Right renal cortex interstitium (tissue), 3 donors: Measurements from ENCODE around the gene MACROD2. TPM values are rescaled to one million over a fixed set of nuclear protein-coding genes. Genes with fewer than 3 reads are reported as not detected.

Experiments used
- DNase-seq, 3 donors: peaks; one replicate each; pipeline ENCODE4 v3.0.0-alpha.2; 2013; ENCODE audit warnings: low read depth in 3 of 3, low spot score in 2 of 3
- polyA plus RNA-seq, 3 donors: library from polyadenylated mRNA; unstranded; fragments of 120-200 nt; gene quantifications; one replicate each; pipeline ENCODE4 v1.2.1, GENCODE V29; 2013; ENCODE audit not compliant: insufficient read length in 3 of 3

The MACROD2 gene
- polyA plus RNA-seq, 3 donors = 14.4 to 15.6 (median 14.5) TPM

DNA sequence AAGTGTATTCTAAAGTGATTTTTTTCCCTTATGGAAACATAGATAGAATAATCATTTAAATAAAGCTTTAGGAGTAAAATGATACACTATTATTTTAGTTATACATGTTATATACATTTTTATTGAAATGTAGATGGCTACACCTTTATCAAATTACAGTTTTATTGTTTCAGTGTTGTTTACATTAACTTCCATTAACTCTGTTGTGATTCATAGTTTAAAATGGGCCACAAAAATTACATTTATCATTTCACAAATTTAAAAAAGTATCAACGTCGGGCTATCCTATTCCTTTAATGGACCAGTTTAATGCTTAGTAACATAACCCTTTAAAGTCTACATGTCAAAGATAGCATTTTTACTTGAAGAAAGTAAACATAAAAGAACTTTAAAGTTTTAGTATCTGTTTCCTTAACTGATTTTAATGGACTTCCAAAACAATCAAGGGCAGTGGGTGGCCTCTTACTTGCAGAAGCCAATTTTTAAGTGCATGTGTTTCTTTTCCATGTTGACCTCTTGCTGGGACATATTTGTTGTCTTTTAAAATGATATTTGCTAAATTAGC, 389.9 kb downstream of the MACROD2 start:
- no peak for DNase-seq

DNA sequence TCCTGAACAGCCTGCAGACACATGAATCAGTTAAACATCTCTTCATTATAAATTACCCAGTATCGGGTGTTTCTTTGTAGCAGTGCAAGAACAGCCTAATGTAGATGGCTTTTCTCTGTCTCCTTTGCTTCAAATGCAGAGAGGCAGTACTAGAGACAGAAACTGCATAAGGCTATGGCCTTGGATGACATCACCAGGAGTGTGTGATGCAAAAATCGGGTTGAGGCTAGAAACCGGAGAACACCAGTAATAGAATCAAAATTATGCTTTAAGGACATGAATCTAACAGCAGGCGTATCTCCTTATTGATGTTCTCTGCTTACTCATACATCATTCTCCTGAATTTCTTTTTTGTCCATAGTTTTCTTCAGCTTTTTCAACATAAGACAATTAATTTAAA, 391.4 kb downstream of the MACROD2 start:
- DNase-seq = no peak

DNA sequence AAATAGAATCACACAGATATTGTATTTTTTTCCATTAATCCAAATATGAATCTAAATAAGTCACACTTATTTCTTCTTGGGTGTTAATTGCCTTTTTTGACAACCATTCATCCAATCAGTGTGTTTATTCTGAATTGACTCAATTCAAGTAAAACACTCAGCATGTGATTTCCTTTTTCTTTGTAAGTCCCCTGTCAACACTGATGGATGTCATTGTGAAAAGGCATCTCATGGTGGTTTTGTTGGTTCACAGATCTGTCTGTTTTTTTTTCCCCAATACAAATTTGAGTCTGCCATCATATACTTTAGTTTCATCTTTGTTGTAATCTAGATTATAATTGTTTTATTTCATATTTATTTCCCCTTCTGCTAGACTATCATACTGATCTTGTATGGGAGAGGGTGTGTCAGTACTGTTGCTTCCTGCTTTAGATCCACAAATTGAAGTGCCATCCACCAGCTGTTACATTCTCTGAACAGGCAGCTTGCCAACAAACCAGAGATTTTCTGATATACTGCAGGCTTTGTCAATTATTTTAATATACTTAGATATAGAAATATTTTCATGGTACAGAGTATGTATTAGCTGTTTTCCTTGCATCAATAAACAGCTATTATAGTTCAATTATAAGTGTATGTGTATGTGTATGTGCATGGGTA, 406.3 kb downstream of the MACROD2 start:
- no peak for DNase-seq

DNA sequence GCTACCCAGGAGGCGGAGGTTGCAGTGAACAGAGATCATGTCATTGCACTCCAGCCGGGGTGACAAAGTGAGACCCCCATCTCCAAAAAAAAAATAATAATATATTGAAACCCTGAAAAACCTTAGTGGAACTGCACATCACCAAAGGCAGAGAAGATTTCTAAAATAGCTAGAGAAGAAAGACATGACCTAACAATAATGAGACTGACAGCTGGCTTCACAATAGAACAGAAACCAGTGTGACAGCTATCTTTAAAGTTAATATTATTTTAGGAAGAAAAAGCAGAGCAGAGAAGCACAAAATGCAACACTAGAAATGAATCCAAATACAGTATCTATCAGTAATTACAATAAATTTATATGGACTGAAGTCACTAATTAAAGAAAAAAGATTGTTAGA, 409.2 kb downstream of the MACROD2 start:
- no peak for DNase-seq

DNA sequence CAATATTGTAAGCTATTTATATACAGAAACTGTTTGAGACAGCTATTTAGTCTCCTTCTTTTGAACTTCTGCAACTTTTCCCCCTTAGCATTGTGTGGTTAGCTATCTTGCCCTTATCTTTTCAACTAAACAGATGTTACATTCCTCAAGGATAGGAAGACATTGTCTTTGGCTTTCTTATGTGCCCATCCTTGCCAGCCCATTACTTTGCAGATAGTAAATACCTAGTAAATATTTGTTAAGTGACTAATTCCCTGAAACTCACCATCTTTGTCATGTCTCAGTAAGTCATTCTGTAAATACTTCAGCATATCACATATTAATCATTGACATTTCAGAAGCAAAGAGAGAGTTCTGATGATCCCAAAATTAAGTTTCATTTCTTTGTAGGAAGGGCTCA, 411.2 kb downstream of the MACROD2 start:
- DNase-seq = no peak

DNA sequence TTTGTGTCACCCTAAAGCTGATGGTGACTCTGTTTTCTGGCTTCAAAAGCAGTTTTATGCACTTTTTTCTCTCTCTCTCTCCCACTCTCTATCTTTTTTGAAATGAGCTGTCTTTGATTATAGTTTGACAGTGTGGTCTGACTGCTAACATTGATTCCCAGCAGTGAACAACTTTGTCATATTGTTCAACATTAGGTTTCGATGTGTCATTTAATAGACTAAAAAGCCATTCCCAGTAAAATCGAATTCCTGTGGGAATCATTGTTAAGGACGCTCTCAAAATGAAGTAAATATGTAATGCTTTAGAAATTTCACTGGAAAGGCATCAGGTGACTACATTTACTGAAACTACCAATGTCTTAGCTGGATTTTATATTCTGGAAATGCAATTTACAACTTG, 412.0 kb downstream of the MACROD2 start:
- DNase-seq = no peak

DNA sequence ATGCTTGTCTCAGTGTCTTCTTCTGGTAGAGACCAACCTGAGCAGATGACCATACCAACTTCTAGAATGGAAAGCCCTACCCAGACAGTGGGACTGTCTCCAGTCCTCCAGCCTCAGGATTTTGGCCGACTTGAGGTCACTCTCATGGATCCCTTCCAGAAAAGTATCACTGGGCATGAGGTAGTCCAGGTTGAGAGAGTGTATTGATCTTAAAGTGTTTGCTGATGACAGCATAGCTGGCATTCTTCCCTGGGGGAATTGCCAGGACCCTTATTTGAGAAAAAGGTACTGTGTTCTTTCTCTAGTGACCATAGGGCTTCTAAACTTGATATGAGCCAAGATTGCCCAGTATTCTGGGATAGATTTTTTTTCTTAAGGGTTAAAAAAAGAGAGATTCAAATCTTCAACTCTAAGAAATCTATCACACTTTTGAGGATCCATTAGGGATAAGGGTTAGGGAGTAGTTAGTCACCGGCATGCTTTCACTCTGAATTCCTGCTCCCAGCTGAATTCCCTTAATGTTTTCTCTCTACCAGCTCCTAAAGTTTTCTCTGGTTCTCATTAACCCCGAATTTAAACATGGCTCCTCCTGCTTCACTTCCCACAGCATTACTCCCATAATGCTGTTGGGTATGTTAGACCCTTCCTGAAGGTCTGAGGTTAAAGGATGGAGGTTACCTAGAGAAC, 415.7 kb downstream of the MACROD2 start:
- DNase-seq = no peak

DNA sequence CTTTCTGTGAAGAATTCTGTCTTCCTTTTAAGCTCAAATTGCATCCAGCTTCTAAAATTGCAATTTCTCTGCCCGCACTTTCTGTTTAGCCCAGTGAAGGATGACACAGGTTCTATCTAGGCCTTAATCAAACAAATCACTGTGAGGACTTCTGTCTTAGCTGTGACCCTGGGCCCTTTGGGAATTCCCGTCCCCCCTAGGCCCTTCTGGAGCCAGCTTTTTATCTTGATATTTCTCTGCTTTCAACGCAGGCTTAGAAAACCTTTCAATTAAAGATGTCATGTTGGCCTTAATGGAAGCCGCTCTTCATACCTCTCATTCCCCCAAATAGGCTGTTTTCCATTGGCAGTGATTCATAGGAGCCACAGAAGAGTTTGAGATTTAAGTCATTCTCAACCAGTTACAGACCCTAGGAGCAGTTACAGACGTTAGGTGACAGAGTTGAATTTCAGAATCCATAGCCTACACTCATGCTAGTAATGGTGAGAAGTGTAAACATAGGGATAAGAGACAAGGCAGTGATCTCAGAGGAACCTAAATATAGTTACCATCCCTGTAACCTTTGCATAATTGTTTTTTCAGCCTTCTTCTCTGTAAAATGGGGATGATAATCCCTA, 416.9 kb downstream of the MACROD2 start:
- no peak for DNase-seq

DNA sequence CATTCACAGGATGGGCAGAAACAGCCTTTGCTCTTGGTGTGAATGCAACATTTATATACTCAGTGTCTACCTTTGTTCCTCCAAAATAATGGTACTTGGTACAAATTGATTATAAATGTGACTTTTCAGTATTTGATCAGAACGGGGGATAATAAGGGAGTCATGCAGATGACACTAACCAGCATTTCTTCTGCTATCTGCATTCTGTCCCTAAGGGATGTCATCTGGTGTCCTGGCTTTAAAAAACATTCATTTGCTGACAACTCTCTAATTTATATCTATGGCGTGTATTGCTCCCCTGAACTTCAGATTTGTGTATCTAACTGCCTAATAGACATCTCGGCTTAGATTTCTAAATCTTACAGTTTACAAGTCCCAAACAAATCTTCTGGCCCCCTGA, 418.5 kb downstream of the MACROD2 start:
- no peak for DNase-seq

DNA sequence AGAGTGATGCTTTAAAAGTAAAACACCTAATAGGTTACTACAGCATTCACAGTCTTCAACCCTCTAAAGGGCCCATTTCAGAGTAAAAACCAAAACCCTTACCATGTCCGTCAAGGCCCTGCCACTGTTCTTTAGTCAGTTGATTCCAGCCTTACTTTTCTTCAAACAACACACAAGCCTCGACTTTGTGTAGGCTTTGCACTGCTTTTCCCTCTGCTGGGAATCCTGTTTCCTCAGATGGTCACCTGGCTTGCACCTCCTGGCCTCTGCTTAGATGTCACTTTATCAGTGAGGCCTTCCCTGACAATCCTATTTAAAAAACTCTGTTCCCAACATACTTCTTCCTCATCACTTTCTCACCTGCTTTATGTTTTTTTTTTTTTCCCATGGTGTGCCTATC, 419.2 kb downstream of the MACROD2 start:
- no peak for DNase-seq

DNA sequence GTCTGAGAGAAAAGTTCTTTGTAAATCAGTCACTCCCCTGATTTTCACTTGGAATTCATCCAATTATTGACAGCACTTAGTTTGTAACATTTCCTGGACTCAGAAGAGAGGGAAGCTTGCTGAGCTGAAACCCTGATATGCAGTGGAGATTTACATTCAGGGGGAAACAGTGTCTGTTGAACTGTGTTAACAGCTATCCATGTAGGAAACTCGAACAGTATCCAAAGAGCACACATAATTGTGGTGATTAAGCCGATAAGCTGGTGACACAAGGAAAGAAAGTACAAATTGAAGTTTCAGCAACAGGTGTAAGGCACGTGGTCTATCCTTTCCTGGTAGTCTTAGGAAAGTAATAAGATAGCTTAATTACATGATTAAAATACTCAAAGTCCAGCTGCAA, 420.2 kb downstream of the MACROD2 start:
- peak; percentile 2 to 4 (median 4) for DNase-seq

DNA sequence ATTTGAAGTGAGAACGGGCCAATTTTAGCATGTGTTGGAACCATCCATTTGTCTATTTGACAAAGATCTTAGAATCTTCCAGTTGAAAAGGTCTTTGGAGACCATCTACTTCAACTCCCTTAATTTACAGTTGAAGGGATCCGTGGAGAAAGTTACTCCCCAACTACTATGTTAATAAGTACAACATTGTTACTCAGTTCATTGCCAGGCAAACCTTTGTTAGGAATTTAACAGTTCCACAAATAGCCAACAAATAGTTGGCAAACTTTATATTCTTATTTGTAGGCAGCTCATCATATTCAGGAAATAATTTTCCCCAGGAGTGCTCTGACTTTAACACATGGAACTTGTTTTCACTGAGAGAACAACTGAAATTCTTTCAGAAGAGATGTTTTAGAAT, 423.1 kb downstream of the MACROD2 start:
- no peak for DNase-seq

DNA sequence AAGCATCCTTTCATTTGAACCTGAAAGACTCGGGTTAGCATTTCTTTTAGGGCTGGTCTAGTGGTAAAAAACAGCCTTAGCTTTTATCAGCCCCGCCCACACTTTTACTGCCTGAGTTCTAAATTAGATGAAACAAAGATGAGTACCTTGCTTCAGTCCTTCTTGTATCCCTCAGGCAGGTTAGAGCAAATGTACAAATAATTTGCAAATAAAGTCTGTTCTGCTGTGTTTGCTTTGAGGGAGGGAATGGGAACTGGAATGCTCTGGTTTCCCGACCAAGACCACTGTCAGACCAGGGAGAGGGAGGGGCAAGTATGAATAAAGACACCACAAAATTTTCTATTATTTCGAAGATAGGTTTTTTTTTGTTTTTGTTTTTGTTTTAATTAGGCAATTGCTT, 427.6 kb downstream of the MACROD2 start:
- no peak for DNase-seq

DNA sequence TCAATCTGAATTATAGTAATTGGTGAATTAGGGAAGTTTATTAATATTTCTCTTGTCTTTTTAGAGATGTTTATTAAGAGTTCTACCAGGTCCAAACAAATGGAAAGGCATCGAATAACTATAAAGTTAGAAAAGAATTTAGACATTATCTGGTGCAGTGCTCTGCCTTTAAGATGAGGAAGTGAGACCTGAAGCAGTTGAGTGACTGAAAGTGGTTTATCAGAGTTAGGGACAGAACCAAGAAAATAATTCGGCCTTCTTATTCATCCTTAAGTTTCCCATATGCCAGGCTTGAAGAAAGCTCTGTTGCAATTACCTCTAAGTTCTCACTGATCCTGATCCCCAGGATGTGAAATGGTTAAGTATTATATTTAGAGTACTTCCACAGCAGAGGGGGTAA, 436.3 kb downstream of the MACROD2 start:
- no peak for DNase-seq

DNA sequence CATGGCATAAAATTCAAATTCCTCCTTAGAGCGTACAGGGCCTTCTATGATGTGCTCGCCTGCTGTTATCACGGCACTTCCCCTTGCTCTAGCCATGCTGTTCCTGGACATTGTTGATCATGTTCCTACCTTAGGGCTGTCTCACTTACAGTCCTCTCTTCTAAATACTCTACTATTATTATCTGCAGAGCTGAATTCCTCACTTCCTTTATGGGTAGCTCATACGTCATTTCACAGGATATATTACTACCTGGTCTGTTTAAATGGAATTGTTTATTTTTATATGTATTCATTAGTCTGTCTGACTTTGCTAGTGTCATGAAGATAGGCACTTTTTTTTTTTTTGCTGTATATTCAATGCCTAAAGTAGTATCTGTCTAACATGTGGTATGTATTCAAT, 436.8 kb downstream of the MACROD2 start:
- DNase-seq = no peak

DNA sequence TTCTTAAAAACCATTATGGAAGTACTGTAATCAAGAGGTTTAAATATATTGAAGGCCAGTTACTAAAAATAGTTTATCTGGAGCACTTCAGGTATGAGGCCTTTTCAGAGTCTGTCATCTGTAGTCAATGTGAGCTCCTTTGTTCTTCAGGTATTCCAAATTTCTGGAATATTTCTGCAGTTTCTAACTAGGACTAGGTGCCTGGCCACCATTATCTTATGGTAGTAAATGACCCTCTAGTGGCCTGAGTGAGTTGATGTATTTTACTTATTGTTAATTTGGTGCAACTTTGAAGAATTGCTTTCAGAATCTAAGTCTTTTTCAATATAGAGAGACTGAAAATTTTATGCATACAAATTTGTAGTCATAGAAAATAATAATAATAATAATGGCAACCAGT, 437.3 kb downstream of the MACROD2 start:
- no peak for DNase-seq

DNA sequence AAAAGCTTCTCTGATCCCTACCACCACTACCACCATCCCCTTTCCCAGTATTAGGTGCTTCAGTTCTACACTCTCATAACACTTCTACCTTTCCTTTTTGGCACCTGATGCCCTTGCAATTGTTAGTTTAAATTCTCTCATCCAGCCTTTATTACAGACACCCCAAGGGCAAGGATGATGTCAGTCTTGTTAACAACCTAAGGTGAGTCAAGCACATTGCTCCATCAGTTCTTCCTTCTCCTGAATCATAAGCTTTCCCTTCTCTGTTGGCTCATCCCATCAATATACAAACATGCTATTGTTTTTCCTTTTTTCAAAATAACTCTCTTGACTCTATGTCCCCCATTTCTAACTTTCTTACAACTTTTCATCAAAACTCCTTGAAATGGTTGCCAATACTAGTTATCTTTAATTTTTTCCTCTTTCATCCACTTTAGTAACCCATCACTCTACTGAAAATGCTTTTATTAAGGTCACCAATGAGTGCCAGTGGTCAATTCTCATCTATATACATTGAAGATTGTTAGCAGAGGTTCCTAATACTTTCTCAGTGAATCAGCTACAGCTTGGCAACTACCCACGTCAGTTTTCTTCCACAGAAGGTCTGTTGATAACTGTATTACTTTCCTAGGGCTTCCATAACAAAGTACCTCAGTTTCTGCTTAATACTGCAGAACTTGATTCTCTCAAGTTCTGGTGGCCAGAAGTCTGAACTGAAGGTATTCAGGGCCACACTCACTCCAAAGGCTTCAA, 439.2 kb downstream of the MACROD2 start:
- DNase-seq = no peak

DNA sequence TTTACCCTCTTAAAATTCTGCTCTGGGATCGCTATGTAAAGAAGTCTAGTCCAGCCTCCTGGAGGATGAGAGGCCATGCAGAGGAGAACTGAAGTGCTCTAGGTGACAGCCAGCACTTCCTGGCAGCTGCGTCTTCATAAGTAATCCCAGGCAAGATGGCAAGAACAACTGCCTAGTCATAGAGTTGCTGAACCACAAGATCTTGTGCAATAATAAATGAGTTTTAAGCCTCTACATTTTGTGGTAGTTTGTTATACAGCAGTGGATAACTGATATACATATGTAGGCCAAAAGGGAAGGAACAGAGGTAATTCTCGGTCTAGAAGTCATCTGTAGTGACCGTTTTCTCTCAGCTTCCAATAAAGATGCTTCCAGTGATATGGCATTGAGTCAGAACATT, 445.9 kb downstream of the MACROD2 start:
- DNase-seq = no peak

DNA sequence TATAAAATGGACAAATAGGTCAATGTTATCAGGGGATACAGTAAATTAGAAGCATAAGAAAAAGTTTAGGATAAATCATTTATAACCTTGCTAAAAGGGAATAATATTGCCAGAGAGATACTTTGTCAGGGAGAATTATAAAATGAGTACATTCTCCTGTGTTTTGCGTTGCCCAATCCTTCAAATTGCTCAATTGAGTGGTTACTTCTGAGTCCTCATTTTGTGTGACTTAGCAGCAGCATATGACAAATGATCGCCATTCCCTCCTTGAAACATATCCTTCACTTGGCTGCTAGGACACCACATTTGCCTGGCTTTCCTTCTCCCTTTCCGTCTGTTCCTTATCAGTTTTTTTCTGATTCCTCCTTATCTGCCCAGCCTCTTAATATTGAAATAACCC, 448.8 kb downstream of the MACROD2 start:
- no peak for DNase-seq

DNA sequence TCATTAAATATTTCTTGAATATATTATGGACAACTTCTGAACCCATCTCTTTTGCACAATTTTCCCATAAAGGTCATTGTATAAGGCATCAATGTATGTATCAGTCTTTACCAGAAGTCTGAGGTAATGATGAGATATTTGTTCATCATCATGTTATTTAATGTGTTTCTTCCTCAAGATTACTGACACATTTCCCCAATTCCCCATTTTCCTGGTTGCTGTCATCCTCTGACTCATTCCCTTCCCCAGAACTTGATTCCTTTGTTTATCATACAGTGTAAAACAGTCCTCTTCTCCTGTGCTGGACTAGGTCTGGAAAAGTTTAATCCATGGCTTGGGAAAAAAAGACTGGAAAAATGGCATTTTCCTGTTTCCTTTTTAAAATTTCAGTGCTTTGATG, 450.0 kb downstream of the MACROD2 start:
- DNase-seq = no peak

DNA sequence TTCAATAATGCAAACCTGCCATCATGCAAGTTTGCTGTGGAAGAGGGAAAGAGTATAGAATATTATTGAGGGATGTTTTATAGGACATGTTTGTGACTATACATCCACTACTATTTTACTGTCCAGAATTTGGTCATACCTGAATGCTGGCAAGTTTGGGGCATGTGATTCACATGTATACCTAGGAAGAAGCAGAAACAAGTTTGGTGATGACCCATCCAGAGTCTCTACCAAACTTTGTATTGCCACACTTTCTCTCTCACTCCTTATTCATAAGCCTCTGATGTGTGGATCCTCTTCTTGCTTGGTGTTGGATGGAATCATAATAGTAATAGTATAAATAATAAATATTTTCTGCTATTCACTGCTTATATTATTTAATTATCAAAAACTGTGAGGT, 450.6 kb downstream of the MACROD2 start:
- DNase-seq = no peak
